KOPT-K1 (cell line): ENCODE data around the gene GALNT8.

Source experiments
- H3K27ac ChIP-seq: fragments of 200-600 bp; sonication (generic); 2 replicates; pipeline ENCODE4 v1.5.1; 2016; ENCODE audit warnings: antibody characterized with exemption, mild to moderate bottlenecking, low read depth, low read length; ENCODE audit not compliant: poor library complexity, severe bottlenecking
- H3K36me3 ChIP-seq: fragments of 200-600 bp; sonication (generic); 2 replicates; pipeline ENCODE4 v1.5.1; 2017; ENCODE audit warnings: antibody characterized with exemption, mild to moderate bottlenecking, low read length, moderate library complexity; ENCODE audit not compliant: insufficient read depth
- H3K9me3 ChIP-seq: fragments of 200-600 bp; sonication (generic); 2 replicates; pipeline ENCODE4 v1.5.1; 2017; ENCODE audit warnings: antibody characterized with exemption, low read length, mild to moderate bottlenecking; ENCODE audit not compliant: insufficient read depth, poor library complexity, severe bottlenecking

The GALNT8 gene

DNA sequence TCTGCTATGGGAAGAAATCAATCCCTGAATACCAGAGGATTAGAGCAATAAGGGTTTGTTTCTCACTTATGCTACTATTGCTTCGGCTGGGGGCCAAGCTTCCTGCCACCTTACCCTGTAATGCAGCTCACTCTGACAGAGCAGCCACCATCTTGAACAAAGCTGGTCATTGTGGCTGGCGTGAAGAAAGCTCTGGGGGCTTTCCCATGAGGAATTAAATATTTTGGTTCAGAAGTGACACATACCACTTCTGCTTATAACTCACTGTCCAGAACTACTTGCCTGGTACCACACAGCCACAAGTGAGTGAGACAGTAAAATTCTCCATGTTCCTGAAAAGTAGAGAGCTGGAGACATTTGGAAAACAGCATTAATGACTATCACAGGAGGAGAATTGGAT, 82.6 kb downstream of the GALNT8 start:
- no peaks in the 10 kb centered on the region for H3K9me3 ChIP-seq
- no peak overlapping the region for H3K27ac ChIP-seq
- H3K36me3 ChIP-seq = no peaks in the 10 kb centered on the region

DNA sequence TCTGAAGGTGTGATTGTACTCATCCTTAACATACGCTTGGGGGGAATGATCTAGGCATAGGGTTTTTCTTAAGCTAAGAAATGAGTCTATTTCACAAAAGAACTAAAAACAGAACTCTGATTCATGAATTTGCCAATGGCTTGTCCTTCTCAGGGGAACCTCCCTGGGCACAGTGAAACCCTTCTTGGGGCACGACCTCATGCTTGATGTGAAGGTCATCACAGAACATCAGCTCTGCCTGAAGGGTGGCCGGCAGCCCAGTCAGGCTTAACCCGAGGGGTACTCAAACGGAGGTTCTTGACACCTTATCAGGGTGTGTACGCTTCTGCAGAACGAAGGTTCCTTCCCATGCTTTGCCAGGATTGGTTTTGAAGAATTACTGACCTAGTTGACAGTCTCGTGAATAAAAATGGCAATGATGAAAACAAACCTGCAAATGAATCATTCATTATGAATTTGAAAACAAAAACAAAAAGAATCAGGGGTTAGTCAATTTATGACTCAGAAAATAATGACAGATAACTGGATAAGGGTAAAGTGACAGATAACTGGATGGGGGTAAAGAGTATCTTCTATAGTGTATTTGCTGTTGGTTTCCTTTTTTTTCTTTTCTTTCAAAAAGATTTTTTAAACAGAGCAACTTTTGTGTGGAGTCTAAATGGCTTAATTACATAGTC, 86.4 kb downstream of the GALNT8 start:
- H3K9me3 ChIP-seq = no peaks in the 10 kb centered on the region
- H3K27ac ChIP-seq = no peak overlapping the region
- peaks cover 3% of the 10 kb centered on the region; the same call in 1 of the 2 replicates for H3K36me3 ChIP-seq

DNA sequence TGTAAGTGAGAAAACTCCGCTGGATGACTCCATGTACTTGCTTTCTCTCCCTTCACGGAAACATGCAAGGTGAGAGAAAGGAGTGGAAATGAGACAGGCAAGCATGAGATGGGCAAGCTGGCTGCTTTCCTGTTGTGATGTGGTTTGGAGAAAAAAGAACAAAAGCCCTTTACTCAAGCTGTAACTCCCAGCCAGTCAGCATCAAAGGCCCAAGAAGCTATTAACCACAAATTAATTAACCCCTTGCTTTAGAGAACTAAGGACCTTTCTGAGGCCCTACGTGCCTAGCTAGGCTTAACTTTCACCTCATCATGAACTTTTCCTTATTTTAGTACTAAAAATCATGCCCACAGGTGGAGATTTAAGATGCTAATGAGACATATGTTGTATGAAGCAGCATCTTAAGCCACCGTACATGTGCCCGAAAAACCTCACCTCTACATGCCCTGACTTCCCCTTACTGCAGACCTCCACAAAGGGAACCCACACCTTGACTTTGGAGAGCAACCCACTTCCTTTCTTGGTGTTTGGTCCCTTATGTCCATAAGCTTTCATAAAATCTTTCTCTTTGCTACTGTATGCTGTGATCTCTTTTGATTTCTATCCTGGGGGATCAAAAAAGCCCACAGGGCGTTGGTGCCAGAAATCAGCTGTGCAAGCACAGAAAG, 87.0 kb downstream of the GALNT8 start:
- Histone ChIP-seq H3K27ac (no peak overlapping the region), H3K9me3 (no peaks in the 10 kb centered on the region), H3K36me3 (peaks cover 6% of the 10 kb centered on the region; the same call in 1 of the 2 replicates)

DNA sequence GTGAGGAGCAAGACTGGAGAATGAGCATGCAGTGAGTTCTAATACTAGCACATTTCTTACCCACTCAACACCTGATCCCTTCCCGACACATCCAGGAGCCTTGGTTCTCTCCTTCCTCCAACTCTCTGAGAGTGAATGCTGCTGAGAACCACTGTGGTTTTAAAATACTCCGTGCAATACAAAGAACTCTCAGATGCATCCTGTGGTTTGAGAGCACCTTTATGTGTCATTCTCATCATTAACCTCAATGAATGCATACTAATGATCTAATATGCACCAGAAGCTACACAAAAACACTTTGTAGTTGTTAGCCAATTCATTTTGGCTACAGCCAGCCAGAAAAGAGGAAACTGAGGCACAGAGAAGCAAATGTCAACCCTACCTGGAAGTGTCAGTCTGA, 87.6 kb downstream of the GALNT8 start:
- H3K9me3 ChIP-seq = no peaks in the 10 kb centered on the region
- H3K36me3 ChIP-seq = peaks cover 6% of the 10 kb centered on the region; the same call in 1 of the 2 replicates
- H3K27ac ChIP-seq = no peak overlapping the region

DNA sequence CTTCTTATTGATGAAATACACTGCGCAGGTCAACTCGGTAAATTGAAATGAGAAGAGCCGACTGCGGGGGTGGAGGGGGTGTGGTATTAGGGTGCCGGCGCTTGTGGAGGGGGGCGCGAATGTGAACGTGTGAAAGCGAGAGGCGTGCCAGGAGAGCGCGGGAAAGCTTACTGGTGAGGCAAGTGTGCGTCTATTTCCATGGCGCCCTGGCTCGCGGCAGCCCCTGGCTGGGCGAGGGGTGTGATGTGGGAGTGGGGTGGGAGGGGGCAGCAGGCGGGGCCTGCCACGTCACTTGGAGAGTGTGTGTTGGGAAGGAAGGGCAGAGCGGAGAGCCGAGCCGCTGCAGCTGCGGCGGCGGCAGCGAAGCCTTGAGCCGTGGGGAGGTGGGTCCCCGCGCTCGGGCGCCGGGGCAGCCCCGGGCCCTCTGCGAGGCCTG, 88.8 kb downstream of the GALNT8 start:
- Histone ChIP-seq H3K27ac (no peak overlapping the region), H3K36me3 (peaks cover 6% of the 10 kb centered on the region; the same call in 1 of the 2 replicates), H3K9me3 (no peaks in the 10 kb centered on the region)

DNA sequence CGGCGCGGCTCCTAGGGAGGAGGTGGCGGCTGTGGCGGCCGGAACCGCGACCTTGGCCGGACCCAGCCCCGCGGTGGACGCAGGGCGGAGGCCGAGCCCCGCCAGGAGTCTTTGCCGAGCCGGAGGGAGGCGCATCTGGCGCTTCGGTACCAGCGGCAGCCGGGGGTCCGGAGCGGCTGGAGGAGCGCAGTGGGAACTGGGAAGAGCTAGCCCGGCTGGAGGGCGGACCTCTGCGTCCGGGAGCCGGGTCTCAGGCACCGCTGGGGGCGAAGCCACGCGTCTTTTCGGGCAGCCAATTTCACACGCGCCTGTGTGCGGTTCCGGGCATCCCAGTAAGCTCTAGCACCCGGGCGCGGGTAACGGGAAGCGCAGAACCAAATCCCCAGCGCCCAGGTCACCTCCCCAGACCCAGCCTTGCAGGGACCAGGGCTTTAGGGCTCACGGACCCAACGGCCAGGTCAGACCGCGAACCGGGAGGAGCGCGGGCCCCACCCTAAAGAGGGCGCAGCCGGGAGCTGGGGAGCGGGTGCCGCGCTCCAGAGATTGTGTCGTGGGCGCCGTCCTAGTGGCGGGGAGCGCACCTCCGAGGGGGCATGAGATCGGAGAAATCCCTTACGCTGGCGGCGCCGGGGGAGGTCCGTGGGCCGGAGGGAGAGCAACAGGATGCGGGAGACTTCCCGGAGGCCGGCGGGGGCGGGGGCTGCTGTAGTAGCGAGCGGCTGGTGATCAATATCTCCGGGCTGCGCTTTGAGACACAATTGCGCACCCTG, 89.4 kb downstream of the GALNT8 start:
- Histone ChIP-seq H3K27ac (no peak overlapping the region), H3K9me3 (no peaks in the 10 kb centered on the region), H3K36me3 (peaks cover 6% of the 10 kb centered on the region; the same call in 1 of the 2 replicates)

DNA sequence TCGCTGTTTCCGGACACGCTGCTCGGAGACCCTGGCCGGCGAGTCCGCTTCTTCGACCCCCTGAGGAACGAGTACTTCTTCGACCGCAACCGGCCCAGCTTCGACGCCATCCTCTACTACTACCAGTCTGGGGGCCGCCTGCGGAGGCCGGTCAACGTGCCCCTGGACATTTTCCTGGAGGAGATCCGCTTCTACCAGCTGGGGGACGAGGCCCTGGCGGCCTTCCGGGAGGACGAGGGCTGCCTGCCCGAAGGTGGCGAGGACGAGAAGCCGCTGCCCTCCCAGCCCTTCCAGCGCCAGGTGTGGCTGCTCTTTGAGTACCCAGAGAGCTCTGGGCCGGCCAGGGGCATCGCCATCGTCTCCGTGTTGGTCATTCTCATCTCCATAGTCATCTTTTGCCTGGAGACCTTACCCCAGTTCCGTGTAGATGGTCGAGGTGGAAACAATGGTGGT, 90.0 kb downstream of the GALNT8 start:
- H3K36me3 ChIP-seq = peaks cover 6% of the 10 kb centered on the region; the same call in 1 of the 2 replicates
- H3K27ac ChIP-seq = no peak overlapping the region
- H3K9me3 ChIP-seq = no peaks in the 10 kb centered on the region

DNA sequence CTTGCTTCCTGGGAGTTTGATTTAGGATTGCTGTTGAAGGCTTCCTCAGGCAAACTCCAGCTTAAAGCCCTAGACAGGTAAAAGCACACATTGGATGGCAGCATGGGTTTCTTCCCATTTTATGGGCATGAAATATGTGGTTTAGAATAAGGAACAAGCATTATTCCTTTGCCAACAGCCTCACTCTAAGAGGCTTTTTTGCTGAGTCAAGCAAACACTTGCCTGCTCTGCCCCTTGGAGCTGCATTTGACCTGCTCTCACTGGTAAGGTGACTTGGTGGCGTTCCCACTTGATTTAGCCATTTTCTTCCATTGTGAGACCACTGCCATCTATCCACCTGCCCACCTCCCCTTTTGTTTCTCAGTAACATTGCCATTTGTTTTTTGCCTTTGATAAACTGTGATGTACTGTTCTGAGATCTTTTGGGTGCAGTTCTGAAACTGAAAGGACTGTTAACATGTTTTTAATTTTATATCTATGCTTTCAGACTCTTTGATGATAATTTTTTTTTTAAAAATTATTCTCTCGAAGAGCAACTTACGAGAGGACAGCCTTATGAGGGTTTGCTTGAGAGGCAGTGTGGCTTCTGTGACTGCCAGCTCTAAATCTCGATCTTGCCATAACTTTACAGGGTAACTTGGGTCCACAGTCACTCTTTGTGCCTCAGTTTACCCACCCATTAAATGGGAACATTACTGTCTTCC, 92.6 kb downstream of the GALNT8 start:
- Histone ChIP-seq H3K9me3 (no peaks in the 10 kb centered on the region), H3K36me3 (peaks cover 9% of the 10 kb centered on the region; the same call in 1 of the 2 replicates), H3K27ac (no peak overlapping the region)

DNA sequence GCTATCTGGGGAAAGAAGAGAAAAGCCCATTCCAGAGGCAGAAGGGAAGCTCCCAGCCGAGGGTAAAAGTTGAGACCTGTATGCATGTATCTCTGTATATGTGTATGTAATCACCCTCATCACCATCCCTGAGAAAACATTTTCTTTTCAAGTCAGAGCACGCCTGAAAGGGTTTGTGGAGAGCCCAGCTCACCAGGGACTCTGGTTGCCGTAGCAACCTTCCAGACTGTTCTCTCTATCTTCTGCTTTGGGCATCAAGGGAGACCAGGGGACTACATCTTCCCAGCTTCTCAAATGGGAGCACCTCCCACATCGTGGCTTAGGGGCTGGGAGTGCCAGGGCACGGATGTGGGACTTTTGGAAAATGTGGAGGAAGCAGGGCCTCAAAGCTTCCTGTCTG, 93.5 kb downstream of the GALNT8 start:
- H3K36me3 ChIP-seq = peaks cover 9% of the 10 kb centered on the region; the same call in 1 of the 2 replicates
- no peaks in the 10 kb centered on the region for H3K9me3 ChIP-seq
- no peak overlapping the region for H3K27ac ChIP-seq

DNA sequence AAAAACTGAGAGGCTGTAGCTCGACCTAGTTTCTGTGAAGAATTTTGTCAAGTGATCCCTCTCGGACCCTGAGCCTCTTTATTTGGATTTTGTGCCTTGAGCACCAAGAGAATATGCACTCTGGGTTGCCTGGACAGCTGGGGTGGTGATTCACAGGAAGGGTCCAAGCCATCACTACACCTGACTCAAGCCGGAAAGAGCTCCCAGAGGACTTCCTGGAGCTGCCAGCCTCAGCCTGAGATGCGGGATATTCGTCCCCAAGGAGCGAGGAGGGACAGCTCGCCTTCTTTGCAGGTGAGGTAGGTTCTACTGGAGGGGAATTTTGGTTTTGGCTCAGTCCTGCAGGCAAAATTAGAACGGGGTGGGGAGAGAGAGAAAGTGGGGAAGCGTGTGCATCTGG, 94.3 kb downstream of the GALNT8 start:
- H3K27ac ChIP-seq = no peak overlapping the region
- H3K9me3 ChIP-seq = no peaks in the 10 kb centered on the region
- peaks cover 9% of the 10 kb centered on the region; the same call in 1 of the 2 replicates for H3K36me3 ChIP-seq

DNA sequence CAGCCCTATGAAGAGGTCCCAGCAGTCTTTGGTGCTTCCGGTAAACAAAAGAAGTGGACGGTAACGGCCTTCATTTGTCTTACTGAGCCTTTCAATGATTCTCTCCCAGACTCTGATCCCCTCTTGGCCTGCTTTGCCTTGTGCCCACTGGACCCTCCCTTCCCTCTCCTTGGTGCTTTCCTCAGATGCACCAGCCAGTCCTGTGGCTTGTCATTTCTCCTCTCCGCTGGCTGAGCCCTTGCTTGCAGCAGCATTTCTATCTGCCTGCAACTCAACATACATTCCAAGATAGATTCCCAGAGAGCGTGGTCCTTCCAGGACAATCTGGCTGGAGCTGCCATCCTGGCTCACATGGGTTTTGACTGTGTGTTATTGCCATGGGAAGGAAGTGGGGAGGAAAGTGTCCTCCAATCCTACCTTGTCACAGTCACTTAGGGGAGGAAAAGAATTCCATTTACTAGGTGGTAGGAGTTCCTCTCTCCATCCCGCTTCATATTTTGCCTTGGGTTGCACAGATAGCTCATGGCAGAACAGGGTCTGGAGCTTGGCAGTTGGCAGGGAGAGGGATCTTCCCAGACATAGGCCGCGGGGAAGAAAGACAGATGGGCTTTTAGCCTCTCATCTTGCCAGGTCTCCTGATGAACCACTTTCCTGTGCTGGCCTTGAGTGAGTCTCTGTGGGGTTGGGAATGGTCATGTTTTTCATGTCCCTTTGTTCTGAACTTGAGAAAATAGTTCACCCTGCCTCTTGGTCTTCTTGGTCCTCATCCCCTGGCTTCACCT, 96.7 kb downstream of the GALNT8 start:
- Histone ChIP-seq H3K27ac (no peak overlapping the region), H3K9me3 (no peaks in the 10 kb centered on the region), H3K36me3 (peaks cover 5% of the 10 kb centered on the region; the same call in 1 of the 2 replicates)

DNA sequence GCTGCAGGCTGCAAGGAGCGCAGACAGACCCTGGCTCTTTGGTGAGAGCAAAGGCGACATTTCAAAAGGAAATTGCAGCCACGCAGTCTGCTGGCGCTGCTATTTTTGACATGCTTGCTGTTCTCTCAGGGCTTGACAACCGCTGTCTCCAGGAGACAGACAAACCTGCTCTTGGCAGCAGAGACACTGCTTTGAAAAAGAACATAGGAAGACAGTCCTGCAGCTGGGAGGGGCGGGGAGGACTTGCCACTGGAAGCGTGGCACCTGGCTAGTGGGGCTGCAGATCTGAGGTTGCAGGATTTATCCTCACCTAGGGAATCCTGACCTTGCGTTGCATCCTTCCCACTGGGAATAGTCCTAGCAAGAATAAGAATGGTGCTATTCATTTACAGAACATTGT, 97.7 kb downstream of the GALNT8 start:
- H3K9me3 ChIP-seq = no peaks in the 10 kb centered on the region
- peaks cover 14% of the 10 kb centered on the region for H3K36me3 ChIP-seq
- no peak overlapping the region for H3K27ac ChIP-seq

DNA sequence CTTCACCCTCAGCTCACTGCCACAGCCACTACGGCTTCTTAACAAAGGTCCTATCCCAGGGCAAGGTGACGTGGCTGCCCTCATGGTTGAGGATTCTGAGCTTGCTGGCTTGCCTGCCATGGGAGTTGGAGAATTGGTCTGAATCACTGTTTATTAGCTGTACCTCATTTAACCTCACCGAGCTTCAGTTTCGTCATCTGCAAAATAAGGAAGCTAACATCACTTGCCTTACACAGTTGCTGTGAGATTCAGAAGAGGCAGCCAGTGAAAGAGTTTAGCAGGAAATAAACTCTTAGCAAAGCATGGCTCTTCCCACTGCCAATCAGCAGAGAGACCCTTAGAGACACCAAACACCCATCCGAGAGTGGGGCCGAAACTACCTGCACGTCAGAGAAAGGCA, 99.5 kb downstream of the GALNT8 start:
- H3K36me3 ChIP-seq = peaks cover 32% of the 10 kb centered on the region

DNA sequence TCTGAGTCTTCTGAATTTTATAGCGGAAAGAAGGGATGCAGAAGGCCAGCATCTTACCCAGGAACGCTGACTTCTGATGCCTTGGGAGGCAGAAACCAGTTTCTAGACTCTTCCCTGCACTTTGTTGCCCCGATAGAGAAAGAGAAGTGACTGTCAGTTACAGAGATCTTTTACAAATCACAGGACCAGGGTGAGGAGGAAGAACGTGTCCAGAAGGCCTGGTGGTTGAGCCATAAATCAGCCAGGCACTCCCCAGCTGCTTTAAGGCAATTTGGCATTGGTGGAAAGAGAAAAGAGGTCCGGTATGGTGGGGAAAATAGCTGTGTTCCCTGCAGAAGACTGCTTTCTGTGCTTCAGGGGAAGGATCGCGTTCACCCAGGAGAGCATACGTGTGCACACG, 100.8 kb downstream of the GALNT8 start:
- Histone ChIP-seq H3K36me3 (peaks cover 39% of the 10 kb centered on the region), H3K9me3 (no peaks in the 10 kb centered on the region), H3K27ac (no peak overlapping the region)

More for the DNA sequence above, 99.5 kb downstream of the GALNT8 start:
- Histone ChIP-seq H3K27ac (no peak overlapping the region), H3K9me3 (no peaks in the 10 kb centered on the region)
